ENCODE data around the gene USP4.

Gene USP4

GRCh38 chr3:49298511-49298910 lies 41.3 kb downstream of the USP4 start:
- DNase-seq (ENCODE audit: low spot score) = no peak
- peak overlapping the region; percentile 94 for H3K27ac ChIP-seq
- CTCF ChIA-PET = no interaction called here
- TF ChIP-seq, protein P1, sequence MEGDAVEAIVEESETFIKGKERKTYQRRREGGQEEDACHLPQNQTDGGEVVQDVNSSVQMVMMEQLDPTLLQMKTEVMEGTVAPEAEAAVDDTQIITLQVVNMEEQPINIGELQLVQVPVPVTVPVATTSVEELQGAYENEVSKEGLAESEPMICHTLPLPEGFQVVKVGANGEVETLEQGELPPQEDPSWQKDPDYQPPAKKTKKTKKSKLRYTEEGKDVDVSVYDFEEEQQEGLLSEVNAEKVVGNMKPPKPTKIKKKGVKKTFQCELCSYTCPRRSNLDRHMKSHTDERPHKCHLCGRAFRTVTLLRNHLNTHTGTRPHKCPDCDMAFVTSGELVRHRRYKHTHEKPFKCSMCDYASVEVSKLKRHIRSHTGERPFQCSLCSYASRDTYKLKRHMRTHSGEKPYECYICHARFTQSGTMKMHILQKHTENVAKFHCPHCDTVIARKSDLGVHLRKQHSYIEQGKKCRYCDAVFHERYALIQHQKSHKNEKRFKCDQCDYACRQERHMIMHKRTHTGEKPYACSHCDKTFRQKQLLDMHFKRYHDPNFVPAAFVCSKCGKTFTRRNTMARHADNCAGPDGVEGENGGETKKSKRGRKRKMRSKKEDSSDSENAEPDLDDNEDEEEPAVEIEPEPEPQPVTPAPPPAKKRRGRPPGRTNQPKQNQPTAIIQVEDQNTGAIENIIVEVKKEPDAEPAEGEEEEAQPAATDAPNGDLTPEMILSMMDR (conservative IDR thresholded peaks at IDR 0.05; ENCODE audit: low read depth) = no peak
- POLR2A ChIA-PET (ENCODE audit: low non-redundant PET) = no interaction called here

DNA sequence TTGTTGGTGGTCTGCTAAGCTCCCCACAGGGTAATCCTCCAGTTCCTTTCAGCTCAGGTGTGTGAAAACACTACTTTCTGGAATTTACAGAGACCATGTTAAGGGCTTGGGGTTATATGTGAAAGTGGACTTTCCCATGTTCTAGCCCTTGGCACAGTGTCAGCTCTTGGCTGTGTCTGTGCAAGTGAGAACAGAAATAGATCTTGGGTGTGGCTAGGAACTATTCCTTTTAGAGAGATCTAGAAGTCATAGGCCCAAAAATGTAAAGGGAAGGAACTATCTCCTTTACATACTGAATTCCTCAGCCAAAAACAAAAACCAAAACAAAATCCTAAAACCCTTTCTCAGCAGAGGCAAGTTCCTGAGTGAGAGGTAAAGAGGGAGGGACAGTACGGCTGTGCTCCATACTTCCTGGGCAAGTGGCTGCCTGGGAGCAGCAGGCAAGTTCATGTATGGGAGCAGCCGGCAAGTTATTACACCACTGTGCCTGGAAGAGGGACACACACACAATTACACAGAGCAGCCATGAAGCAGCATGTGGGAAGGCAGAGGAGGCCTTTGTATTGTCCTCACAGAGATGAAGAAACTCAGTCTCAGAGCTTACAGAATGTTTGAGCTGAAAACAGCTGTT lies 43.0 kb downstream of the USP4 start:
- ChIA-PET CTCF (interaction anchor here (0.6 to 1.0 kb wide), 2 partner anchors 81 to 126 kb away, joined by 4 to 5 read pairs; partner anchors contain the start of gene KLHDC8B), POLR2A (ENCODE audit: low non-redundant PET) (no interaction called here)
- TF ChIP-seq, protein P1 (conservative IDR thresholded peaks at IDR 0.05; ENCODE audit: low read depth) = no peak
- peak; percentile 38 for DNase-seq (ENCODE audit: low spot score)
- peak overlapping the region; percentile 94 for H3K27ac ChIP-seq

- no peak for DNase-seq (ENCODE audit: low spot score)
- CTCF ChIA-PET = no interaction called here
- H3K27ac ChIP-seq = peak overlapping the region; percentile 94
- TF ChIP-seq, protein P1 (conservative IDR thresholded peaks at IDR 0.05; ENCODE audit: low read depth) = peak; percentile 59
- POLR2A ChIA-PET (ENCODE audit: low non-redundant PET) = no interaction called here
Measured at GRCh38 chr3:49295489-49296058, 44.3 kb downstream of the USP4 start.

- ChIA-PET CTCF (interaction anchor here (0.7 kb wide), 2 partner anchors 79 to 519 kb away, joined by 3 to 4 read pairs; no protein-coding TSS in a partner anchor), POLR2A (ENCODE audit: low non-redundant PET) (no interaction called here)
- no peak for DNase-seq (ENCODE audit: low spot score)
- TF ChIP-seq, protein P1 (conservative IDR thresholded peaks at IDR 0.05; ENCODE audit: low read depth) = no peak
- H3K27ac ChIP-seq = no peak overlapping the region; the same call in 1 of the 2 replicates
Measured at GRCh38 chr3:49294343-49294742, 45.5 kb downstream of the USP4 start.

- CTCF ChIA-PET = no interaction called here
- TF ChIP-seq, protein P1 (conservative IDR thresholded peaks at IDR 0.05; ENCODE audit: low read depth) = no peak
- POLR2A ChIA-PET (ENCODE audit: low non-redundant PET) = interaction anchor here (0.6 kb wide), 1 partner anchor 9 kb away, joined by 3 read pairs; no protein-coding TSS in a partner anchor
- 0 out of 2 replicates have a peak overlapping the region, but pooled peaks have one; percentile 22 for H3K27ac ChIP-seq
- DNase-seq (ENCODE audit: low spot score) = no peak
Measured at GRCh38 chr3:49283997-49284396, 55.9 kb downstream of the USP4 start.

GRCh38 chr3:49279376-49279775 lies 60.5 kb downstream of the USP4 start:
- POLR2A ChIA-PET (ENCODE audit: low non-redundant PET) = no interaction called here

More at GRCh38 chr3:49279376-49279775, 60.5 kb downstream of the USP4 start:
- no peak for DNase-seq (ENCODE audit: low spot score)
- CTCF ChIA-PET = interaction anchor here (0.7 to 1.2 kb wide), 2 partner anchors 12 to 109 kb away, joined by 3 to 6 read pairs; no protein-coding TSS in a partner anchor
- H3K27ac ChIP-seq = peak overlapping the region; percentile 54
- TF ChIP-seq, protein P1 (conservative IDR thresholded peaks at IDR 0.05; ENCODE audit: low read depth) = no peak

Data from RWPE1 (cell line).